Stimulated activated CD4-positive, alpha-beta T cell treated with anti-CD3 and anti-CD28 coated beads, Interleukin-2, amount 100 ng/mL, for 4 hours (primary cell): ENCODE data around the gene CALML6.
"Not testable (repeated sequence)": the region's sequence is repeated elsewhere in the genome, so short reads cannot be mapped to it uniquely, and the experiment has no call there.

ENCODE experiments used
- DNase-seq: peaks from one replicate; pipeline ENCODE4 v3.0.0-alpha.2; 2020; ENCODE audit warnings: low read depth

The CALML6 gene

GRCh38 chr1:1925437-1926345 is 10.6 kb downstream of the CALML6 start:
- no peak for DNase-seq

GRCh38 chr1:1926346-1926811 is 11.3 kb downstream of the CALML6 start:
- no peak for DNase-seq

- DNase-seq = no peak
Measured at GRCh38 chr1:1926886-1927660, 12.0 kb downstream of the CALML6 start.

GRCh38 chr1:1927751-1928150 is 12.7 kb downstream of the CALML6 start:
- DNase-seq = no peak

- no peak for DNase-seq
Measured at GRCh38 chr1:1928231-1929101, 13.4 kb downstream of the CALML6 start.

GRCh38 chr1:1929102-1929638 is 14.1 kb downstream of the CALML6 start:
- DNase-seq = no peak

GRCh38 chr1:1929639-1930545 is 14.8 kb downstream of the CALML6 start:
- DNase-seq = no peak

- not testable (repeated sequence) for DNase-seq
Measured at GRCh38 chr1:1934848-1935247, 19.8 kb downstream of the CALML6 start.

GRCh38 chr1:1937061-1937460 is 22.0 kb downstream of the CALML6 start:
- no peak for DNase-seq

GRCh38 chr1:1937549-1938275 is 22.7 kb downstream of the CALML6 start:
- no peak for DNase-seq

- no peak for DNase-seq
Measured at GRCh38 chr1:1938276-1938573, 23.2 kb downstream of the CALML6 start.

- no peak for DNase-seq
Measured at GRCh38 chr1:1938613-1939295, 23.7 kb downstream of the CALML6 start.

- DNase-seq = no peak
Measured at GRCh38 chr1:1939296-1940122, 24.4 kb downstream of the CALML6 start.

GRCh38 chr1:1940123-1940425 is 25.0 kb downstream of the CALML6 start:
- DNase-seq = no peak

- no peak for DNase-seq
Measured at GRCh38 chr1:1941211-1941841, 26.3 kb downstream of the CALML6 start.

- no peak for DNase-seq
Measured at GRCh38 chr1:1941868-1942752, 27.1 kb downstream of the CALML6 start.
